ENCODE results near the gene TTC29. TPM values are rescaled to one million over a fixed set of nuclear protein-coding genes. Genes with fewer than 3 reads are reported as not detected.

Gene TTC29
- total and polyA plus RNA-seq, 2 experiments from 2014 or later, result 0.52 to 0.60 TPM

DNA sequence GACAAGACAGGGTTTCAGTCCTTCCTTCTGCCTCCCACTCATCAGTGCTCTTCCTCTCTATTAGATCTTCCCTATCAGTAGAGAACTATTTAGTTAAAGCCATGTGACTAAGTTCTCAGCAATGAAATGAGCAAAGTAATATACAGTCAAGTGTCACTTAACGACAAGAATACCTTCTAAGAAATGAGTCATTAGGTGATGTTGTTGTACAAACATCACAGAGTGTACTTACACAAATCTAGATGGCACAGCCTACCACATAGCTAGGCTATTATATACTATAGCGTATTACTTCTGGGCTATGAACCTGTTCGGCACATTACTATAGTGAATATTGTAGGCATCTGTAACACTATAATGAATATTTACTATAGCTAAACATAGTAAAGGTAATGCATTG, 235.7 kb downstream of the TTC29 start:
- ATAC-seq, result no peak
- no peak overlapping the region for H3K4me3 ChIP-seq
- no peak overlapping the region for H3K4me2 ChIP-seq

DNA sequence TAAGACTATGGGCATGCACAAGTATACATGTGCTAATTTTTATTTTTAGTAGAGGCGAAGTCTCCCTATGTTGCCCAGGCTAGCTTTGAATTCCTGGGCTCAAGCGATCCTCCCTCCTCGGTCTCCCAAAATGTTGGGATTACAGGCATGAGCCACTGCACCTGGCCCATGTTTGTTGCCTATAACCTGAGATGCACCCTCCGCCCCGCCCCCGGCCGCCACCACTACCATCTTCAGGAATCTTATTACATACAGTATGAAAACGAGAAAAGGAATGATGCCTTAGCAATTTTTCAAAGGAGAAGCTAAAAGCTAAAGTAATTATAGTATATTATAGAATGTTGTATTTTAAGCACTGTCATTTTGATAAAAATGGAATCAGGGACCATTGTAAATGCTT, 245.8 kb downstream of the TTC29 start:
- Histone ChIP-seq H3K9me2 (ENCODE audit: insufficient read depth) (no peaks in the 10 kb centered on the region), H3K27ac (ENCODE audit: low read depth) (no peak overlapping the region), H2AFZ (no peak overlapping the region), H3F3A (replicated peaks; ENCODE audit: low read depth) (no peaks in the 10 kb centered on the region), H3K36me3 (ENCODE audit: insufficient read depth) (no peaks in the 10 kb centered on the region), H3K4me2 (no peak overlapping the region), H4K20me1 (replicated peaks; ENCODE audit: insufficient read depth) (no peaks in the 10 kb centered on the region), H3K79me2 (replicated peaks; ENCODE audit: insufficient read depth) (no peaks in the 10 kb centered on the region), H3K4me3 (no peak overlapping the region), H3K4me1 (ENCODE audit: insufficient read depth) (no peaks in the 10 kb centered on the region), H3K27me3 (ENCODE audit: insufficient read depth) (no peaks in the 10 kb centered on the region)
- no peaks in the 10 kb centered on the region for H3K36me3 Mint-ChIP-seq (ENCODE audit: low read depth)
- H3K27ac Mint-ChIP-seq, result no peak overlapping the region
- no peak for TF ChIP-seq POLR2AphosphoS5 (IDR thresholded peaks at IDR 0.05; ENCODE audit: low read depth)
- TF ChIP-seq EZH2phosphoT487 (IDR thresholded peaks at IDR 0.05; ENCODE audit: unreplicated experiment), result no peak
- TF ChIP-seq, protein P1, sequence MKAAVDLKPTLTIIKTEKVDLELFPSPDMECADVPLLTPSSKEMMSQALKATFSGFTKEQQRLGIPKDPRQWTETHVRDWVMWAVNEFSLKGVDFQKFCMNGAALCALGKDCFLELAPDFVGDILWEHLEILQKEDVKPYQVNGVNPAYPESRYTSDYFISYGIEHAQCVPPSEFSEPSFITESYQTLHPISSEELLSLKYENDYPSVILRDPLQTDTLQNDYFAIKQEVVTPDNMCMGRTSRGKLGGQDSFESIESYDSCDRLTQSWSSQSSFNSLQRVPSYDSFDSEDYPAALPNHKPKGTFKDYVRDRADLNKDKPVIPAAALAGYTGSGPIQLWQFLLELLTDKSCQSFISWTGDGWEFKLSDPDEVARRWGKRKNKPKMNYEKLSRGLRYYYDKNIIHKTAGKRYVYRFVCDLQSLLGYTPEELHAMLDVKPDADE (IDR thresholded peaks at IDR 0.05), result no peak
- no peak for TF ChIP-seq NANOG (IDR thresholded peaks at IDR 0.05; ENCODE audit: borderline replicate concordance)
- no peak for TF ChIP-seq EZH2 (IDR thresholded peaks at IDR 0.05; ENCODE audit: low read depth, unreplicated experiment)
- ATAC-seq (no peak), DNase-seq (ENCODE audit: low spot score) (no peak)
- H3K27me3 Mint-ChIP-seq (ENCODE audit: insufficient read depth, low read depth, poor library complexity), result no peaks in the 10 kb centered on the region
- no peaks in the 10 kb centered on the region for H3K4me1 Mint-ChIP-seq
- no peak overlapping the region for H3K4me3 Mint-ChIP-seq
- no peaks in the 10 kb centered on the region for H3K9me3 Mint-ChIP-seq

More for the DNA sequence above, 235.7 kb downstream of the TTC29 start:
- TF ChIP-seq, protein P2, sequence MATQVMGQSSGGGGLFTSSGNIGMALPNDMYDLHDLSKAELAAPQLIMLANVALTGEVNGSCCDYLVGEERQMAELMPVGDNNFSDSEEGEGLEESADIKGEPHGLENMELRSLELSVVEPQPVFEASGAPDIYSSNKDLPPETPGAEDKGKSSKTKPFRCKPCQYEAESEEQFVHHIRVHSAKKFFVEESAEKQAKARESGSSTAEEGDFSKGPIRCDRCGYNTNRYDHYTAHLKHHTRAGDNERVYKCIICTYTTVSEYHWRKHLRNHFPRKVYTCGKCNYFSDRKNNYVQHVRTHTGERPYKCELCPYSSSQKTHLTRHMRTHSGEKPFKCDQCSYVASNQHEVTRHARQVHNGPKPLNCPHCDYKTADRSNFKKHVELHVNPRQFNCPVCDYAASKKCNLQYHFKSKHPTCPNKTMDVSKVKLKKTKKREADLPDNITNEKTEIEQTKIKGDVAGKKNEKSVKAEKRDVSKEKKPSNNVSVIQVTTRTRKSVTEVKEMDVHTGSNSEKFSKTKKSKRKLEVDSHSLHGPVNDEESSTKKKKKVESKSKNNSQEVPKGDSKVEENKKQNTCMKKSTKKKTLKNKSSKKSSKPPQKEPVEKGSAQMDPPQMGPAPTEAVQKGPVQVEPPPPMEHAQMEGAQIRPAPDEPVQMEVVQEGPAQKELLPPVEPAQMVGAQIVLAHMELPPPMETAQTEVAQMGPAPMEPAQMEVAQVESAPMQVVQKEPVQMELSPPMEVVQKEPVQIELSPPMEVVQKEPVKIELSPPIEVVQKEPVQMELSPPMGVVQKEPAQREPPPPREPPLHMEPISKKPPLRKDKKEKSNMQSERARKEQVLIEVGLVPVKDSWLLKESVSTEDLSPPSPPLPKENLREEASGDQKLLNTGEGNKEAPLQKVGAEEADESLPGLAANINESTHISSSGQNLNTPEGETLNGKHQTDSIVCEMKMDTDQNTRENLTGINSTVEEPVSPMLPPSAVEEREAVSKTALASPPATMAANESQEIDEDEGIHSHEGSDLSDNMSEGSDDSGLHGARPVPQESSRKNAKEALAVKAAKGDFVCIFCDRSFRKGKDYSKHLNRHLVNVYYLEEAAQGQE (IDR thresholded peaks at IDR 0.05; ENCODE audit: unreplicated experiment), result no peak
- no peaks in the 10 kb centered on the region for H3K9me3 Mint-ChIP-seq
- H3K9me2 ChIP-seq (ENCODE audit: insufficient read depth), result no peaks in the 10 kb centered on the region
- H4K20me1 ChIP-seq (replicated peaks; ENCODE audit: insufficient read depth), result no peaks in the 10 kb centered on the region
- H3K36me3 ChIP-seq (ENCODE audit: insufficient read depth), result no peaks in the 10 kb centered on the region
- no peaks in the 10 kb centered on the region for H3F3A ChIP-seq (replicated peaks; ENCODE audit: low read depth)
- no peaks in the 10 kb centered on the region for H3K27me3 Mint-ChIP-seq (ENCODE audit: insufficient read depth, low read depth, poor library complexity)
- no peaks in the 10 kb centered on the region for H3K27me3 ChIP-seq (ENCODE audit: insufficient read depth)
- no peaks in the 10 kb centered on the region for H3K4me1 ChIP-seq (ENCODE audit: insufficient read depth)
- H3K27ac ChIP-seq (ENCODE audit: low read depth), result no peak overlapping the region
- no peak overlapping the region for H3K27ac Mint-ChIP-seq
- H3K4me3 Mint-ChIP-seq, result no peak overlapping the region
- no peak overlapping the region for H2AFZ ChIP-seq
- no peak for DNase-seq (ENCODE audit: low spot score)
- no peaks in the 10 kb centered on the region for H3K79me2 ChIP-seq (replicated peaks; ENCODE audit: insufficient read depth)
- H3K4me1 Mint-ChIP-seq, result no peaks in the 10 kb centered on the region
- no peaks in the 10 kb centered on the region for H3K36me3 Mint-ChIP-seq (ENCODE audit: low read depth)

Data from GM23338 (cell line).